EL (cell line): ENCODE results near the gene KRT80.

Experiments
- DNase-seq: peaks from one replicate; pipeline ENCODE4 v3.0.0-alpha.2; 2016

Gene KRT80

DNA sequence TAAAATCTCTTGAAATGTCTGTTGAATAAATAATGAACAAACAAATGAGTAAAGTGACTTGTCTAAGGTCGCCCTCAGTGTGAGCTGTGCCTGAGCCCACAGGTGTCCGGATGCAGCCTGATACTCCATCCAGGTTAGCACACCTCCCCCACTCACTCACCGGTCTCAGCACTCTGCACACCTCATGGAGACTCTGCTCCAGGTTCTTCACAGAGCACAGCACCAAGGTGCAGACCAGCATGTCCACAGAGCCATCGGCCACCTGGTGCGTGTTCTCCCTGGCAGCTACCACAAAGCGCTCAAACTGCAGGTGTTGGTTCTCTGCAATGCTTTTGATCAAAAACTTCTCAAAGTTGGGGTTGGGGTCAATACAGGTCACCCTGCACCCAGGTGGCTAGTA, 37.1 kb upstream of the KRT80 start:
- DNase-seq, result no peak

DNA sequence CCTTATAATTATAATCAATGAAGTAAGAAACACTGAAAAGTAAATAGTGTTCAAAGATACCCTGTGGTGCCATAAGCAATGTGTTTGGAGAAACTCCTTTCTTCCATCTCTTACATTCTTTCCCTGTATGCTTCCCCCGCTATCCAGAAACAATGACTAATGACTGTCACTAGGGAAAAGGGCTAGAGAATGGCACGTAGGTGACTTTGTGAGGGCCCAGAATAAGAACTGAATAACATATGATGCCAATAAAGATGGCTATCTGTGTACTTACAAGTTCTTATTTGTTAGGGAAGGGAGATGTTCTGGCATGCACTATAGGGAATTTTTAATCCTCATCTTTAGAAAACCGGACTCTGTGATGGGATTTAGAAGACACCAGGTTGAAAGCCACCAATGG, 36.6 kb upstream of the KRT80 start:
- DNase-seq, result no peak

DNA sequence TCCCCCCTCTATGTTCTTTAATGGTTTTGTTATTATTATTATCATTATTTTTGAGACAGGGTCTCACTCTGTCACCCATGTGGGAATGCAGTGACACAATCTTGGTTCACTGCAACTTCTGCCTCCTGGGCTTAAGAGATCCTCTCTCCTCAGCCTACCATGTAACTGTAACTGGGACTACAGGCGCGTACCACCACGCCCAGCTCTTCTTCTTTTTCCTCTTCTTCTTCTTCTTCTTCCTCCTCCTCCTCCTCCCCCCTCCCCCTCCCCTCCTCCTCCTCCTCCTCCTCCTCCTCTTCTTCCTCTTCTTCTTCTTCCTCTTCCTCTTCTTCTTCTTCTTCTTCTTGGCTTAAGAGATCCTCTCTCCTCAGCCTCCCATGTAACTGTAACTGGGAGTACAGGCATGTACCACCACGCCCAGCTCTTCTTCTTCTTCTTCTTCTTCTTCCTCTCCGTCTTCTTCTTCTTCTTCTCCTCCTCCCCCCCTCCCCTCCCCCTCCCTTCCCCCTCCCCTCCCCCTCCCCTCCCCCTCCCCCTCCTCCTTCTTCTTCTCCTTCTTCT, 35.9 kb upstream of the KRT80 start:
- DNase-seq, result no peak

DNA sequence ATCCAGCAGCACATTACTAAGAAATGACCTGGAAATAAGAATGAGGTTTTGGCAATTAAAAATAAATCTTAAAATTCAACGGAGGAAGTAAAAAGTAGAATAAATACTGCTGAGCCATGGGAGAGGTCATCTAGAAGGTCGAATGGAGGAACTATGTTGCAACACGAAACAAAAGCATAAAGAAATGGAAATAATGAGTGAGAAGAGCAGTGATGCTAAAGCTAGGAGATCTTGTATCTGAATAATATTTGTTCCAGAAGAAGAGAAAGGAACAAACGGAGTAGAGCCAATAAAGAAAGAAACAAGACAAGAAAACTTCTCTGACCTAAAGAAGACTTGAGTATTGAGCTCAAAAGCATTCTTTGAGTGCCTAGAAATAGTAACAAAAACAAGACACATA, 34.6 kb upstream of the KRT80 start:
- no peak for DNase-seq

DNA sequence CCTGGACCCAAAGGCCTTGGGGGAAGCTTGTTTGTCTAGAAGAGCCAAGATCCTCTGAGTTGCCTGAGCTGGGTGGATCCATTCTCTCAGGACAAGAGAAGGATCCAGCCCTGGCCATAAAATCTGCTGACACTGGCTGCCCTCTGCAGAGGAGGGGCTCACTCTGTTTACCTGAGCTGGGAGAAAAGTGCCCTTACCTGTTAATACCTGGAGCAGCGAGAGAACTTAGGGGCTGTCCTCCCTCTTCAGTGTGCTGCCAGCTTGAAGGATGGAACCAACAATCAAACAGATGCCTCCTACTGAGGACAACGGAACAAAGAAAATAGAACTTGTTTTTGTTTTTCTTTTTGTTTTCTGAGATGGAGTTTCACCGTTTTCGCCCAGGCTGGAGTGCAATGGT, 33.9 kb upstream of the KRT80 start:
- no peak for DNase-seq

DNA sequence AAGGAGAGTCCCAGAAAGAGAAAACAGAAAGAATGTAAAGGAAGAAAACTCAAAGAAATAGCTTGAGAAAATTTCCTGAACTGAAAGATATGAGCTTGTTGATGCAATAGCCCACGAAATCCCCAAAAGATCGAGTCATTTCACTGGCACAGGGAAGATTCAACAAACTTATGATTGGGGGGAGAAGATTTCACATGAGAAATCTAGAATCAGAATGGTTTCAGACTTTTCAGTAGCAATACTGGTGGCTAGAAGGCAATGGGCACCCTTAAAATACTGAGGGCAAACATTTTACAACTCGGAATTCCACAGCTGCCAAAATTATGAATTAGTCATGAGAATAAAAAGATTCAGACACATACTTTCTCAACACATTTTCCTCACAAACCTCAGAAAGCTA, 32.3 kb upstream of the KRT80 start:
- DNase-seq, result peak; percentile 49

DNA sequence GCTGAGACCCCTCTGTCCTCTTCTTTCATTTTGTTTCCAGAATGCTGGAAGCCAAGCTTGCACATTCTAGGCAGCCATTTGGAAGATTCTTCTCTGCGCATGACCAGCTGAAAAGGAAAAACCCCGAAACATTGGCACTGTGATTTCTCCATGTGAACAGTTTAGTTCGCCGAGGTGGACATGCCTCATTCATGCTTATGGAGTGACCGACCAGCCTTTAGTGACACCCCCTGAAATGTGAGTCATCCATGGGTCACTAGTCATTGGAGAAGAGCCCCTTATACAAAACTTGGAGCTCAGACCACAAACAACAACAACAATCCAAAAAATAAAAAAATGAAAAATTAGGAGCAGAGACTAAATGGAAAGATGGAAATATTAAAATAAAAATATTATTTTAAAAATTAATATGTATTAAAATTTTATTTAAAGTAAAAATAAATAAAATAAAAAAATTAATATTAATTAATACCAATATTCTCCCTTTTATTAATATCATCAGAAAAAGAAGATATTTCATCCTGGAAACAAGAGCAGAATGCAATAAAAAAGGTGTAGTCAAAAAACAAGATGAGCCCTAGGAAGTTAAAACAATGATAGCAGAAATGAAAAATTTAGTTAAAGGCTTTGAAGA, 31.7 kb upstream of the KRT80 start:
- peak; percentile 62 for DNase-seq

DNA sequence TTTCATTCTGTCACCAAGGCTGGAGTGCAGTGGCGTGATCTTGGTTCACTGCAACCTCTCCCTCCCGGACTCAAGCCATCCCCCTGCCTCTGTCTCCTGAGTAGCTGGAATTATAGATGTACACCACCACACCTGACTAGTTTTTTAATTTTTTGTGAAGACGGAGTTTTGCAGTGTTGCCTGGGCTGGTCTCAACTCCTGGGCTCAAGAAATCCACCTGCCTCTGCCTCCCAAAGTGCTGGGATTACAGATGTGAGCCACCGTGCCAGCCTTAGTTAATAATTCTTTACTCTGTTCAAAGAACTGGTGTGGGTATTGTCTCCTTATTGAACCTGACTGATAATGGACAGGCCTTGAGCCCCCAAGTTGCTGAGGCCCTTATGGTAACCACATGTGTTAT, 30.9 kb upstream of the KRT80 start:
- DNase-seq, result no peak

DNA sequence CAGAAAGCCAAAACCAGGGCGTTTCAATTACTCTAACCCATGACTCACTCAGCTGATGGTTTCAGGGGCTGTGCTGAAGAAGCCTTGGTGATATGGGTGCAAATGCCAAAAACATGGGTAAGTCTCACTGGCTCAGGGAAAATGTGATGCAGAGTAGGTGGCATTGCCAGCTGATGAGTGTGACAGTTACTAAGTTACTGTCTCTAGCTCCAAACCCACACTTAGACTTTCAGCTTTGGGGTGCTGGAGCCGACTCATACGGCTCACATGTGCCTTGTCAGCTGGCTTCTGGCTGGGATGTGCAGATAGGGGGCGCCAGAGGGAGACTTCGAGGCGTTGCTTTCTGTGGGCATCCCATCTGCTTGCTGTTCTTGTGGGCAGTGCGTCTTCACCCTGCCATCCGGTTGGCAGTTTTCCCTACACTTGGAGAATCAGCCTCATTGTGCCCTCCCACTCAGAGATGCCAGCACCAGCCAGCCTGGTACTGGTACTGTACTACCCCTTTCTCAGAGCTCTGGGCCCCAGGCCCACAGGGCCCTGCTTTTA, 30.2 kb upstream of the KRT80 start:
- peak; percentile 62 for DNase-seq

DNA sequence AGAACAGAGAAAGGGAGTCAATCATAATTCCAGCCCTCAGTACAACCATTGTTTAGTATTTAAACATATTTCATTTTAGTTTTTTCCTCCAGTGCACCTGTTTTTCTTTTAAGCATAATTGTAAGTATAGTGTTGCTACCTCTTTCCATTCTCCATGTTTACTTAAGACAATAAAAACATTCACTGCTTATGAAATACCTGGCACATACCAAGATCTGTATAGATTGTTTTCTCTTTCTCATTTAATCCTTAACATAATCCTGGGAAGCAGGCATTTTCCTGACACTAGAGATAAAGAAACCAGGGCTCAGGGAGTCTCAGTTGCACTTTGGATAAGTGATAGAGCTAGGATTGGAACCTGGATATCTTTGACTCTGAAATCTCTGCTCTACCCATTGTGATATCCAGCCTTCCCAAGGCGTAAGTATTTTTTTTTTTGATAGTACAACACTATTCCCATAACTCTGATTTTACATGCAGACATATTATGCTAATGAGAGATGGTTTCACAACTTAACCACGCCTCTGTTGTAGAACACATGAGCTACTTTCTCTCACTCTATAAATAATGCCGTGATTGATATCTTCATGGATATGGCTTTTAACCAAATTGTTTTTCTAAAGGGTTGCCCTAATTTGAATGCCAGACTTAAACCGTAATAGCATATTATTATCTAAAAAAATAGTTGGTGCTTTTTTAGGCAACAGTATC, 29.4 kb upstream of the KRT80 start:
- no peak for DNase-seq

DNA sequence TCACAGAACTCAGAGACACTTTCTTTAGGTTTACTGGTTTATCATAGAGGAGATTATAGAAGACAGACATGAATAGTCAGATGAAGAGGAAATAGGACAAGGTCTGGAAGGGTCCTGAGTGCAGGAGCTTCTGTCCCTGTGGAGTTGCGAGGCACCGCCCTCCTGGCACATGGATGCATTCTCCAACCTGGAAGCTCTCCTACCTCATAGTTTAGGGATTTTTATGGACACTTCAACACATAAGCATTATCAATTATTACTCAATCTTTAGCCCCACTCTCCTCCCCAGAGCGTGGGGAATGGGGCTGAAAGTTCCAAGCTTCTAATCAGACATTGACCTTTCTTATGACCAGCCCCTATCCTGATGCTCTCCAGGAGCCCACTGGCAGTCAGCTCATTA, 28.7 kb upstream of the KRT80 start:
- no peak for DNase-seq

DNA sequence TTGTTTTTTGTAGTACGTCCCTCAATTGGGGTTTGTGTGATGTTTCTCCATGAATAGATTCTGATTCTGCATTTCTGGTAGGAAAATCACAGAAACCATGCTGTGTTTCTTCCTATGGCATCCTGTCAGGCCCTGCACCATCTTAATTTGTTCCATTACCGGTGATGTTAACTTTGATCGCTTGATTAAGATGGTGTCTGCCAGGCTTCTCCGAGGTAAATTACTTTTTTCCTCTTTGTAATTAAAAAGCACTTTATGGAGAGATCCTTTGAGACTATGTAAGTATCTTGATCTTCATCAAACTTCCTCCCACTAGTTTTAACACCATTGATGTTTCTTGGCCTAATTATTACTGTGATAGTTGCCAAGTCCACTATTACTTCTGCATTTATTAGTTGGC, 26.2 kb upstream of the KRT80 start:
- no peak for DNase-seq

DNA sequence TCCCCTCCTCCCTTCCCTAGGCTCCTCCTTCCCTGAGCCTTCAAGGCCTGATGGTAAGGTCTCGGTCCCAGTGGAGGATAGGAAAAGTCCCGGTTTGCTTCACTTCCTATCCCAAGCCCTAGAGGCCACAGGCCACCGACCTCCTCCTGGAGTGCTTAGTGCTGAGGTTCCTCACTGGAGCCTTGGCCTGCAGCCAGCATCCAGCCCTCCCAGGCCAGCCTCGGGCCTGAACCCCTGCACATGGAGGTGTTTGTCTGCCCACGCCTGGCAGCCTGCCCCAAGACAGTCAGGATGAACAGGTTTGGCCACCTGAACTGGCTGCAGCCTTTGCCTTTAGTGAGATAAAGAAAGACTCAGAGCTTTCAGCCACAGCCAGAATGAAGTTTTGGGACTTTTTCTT, 25.4 kb upstream of the KRT80 start:
- DNase-seq, result no peak

DNA sequence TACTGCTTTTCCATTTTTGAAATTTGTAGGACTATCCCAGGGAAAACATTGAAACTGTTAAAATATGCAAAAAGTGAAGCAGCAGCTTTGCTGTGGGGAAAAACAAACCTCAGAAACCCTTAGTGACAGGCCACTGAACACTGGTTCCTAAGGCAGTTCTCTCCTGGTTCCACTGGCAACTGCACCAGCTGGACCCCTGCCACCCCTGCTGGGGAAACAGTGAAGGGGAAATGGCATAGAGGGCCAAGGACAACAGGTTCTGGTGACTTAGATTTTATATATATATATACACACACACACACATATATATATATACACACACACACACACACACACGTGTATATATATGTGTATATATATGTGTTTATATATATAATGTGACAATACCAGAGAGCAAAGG, 25.0 kb upstream of the KRT80 start:
- no peak for DNase-seq

DNA sequence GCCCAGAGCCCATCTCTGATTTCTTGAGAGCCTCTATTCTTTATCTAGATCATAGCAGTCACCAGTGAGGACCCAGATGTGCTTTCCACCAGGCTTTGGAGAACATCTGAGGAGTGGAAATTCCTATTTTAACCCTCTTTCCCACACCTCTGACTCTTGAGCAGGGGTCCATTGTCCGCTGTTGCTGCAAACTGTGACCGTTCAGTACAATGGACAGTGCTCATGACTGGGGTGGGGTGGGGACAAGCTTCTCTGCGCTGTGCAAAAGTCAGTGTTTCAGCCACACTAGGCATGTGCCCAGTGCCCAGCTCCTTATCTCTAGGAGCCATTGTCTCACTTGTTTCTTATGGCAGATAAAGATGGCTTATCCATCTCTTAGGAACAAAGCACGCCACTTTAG, 24.3 kb upstream of the KRT80 start:
- DNase-seq, result no peak

DNA sequence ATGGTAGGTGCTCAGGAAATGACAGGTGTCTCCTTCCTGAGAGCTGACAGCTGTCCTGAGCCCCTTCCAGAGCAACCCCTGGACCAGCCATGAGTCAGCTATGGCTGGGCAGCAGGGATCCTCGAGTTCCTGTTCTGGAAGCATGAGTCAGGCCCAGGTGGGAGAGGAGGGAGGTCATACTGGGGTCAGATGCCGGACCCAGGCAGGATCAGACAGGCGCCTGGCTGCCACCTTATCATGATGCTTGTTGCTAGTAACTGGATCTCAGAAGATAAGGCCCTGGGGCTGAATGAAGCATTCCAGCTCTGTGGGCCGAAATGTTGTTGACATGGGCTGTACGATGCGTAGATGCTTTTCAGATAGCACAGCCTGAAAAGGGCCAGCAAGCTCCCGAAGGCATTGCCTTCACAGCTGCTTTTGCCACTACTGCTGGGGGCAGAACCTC, 23.8 kb upstream of the KRT80 start:
- DNase-seq, result peak; percentile 64

DNA sequence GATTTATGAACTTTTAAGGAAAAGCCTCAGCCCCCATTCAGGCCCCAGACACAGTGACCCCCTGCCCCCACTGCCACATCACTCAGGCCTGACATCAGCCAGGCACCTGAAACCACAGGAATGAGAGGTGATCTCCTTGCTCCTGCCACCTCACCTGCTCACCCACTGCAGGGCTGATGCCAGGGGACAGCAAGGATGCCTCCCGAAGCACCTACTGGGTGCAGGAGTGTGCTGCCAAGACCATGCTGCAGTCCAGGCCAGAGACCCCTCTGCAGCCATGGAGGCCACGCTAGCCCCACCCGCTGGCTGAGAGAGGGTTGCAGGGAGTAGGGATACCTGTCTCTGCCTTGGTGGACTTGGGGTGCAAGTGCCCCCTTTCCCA, 22.6 kb upstream of the KRT80 start:
- no peak for DNase-seq

DNA sequence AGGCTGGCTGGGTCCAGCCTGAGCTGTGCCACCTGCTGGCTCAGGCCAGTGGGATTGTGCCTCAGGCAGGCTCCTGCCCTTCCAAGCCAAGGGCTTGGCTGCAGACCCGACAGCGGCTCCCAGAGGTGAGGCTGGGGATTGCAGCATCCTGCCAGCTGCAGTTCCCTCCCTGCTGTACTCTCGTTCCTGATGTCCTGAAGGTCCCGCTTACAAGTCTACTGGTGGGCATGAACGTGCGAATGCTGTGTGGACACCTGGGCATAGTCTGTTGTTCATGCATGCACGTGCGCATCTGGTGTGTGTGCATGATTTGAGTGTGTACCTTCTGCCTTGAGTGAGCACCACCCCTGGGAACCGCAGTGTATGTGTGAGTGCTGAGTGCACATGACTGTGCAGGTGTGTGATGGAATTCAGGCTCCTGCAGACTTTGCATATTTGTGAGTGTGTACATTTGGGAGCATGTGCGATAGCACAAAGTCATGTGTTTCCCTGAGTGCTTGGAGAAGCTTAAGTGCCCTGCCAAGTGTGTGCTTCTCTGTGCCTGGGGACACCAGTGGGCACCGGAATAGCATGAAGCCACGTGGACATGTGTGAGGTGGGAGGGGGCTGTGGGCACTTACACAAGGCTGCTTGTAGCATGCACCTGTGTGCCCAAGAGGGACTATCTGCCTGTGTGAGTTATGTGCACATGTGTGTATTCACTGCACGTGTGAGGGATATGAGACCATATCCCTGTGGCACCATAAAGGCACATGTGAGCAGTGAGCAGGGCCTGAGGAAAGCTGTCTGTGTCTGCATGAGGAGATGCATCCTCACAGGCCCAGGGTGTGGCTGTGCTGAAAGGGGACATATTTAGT, 22.0 kb upstream of the KRT80 start:
- DNase-seq, result peak; percentile 80

DNA sequence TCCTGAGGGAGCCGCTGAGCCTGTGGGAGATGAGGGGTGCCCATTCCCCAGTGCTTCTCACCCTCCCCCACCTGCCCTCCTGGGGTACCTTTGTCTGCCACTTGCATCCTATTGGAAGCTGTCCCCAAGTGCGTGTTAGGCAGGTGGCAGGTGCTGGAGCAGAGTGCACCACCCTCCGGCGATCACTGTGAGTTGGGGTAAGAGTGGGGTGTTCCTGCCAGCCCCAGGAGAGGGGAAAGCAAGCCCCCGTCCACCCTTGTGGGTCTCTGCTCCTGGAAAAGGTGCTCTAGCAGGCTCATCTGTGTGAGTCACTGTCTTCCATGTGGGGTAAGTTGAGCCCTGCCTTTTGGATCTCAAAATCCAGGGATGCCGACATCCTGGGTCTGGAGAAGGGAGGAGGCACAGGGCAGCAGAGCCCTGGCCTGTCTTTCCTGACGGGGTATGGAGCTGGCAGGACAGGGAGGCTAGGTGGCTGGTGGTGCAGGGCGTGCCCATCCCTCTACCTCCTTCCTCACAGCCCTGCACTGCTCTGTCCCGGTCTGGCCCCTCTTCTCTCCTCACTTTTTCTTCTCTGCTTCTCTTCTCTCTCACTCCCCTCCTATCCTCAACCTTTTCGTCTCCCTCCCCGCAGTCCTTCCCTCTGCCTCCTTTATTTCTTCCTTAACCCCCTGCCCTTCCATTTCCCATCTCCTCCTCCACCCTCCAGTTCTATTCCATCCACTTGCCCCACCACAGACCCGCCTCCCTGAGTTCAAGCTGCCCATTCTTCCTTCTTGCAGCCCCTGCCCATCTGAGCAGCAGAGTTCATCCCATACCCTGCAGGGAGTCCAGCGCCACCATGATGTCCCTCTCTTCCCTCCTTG, 21.1 kb upstream of the KRT80 start:
- DNase-seq, result no peak

DNA sequence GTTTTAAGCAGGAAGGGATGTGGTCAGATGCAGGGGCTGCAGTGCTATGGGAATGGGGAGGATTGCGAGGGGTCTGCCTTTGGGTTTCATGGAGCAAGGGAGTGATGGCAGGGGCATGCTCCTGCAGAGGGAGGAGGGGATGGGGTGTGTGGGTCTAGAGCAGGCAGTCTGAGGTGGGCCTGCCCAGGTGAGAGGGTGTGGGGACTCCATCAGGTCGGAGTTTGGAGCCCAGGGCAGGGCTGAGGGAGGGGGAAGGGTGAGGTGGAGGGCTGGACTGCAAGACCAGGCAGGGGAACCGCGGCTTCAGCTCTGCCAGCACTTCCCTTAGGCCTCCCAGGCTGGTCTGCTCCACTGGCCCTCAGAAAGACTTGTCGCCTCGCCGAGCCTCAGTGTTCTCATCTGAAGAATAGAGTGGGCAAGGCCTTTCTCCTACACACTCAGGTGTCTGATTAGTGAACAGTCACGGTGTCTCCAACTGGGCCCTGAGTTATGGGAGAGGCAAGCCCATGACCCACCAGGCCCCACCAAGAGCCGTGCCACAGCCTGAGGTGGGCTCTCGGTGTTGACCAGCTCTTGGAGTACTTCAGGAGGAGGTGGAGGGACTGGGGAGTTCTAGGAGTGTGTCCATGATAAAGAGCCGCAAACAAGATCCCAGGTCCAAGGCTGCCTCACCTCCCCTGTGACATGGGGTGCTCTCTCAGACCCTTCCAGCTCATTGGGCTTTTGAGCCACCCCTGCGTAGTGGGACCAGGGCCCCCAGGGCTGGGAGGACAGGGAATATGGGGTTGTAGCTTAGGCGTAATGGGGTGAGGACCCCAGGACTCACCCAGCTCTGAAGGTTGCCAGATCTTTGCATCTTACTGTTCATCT, 20.1 kb upstream of the KRT80 start:
- no peak for DNase-seq

DNA sequence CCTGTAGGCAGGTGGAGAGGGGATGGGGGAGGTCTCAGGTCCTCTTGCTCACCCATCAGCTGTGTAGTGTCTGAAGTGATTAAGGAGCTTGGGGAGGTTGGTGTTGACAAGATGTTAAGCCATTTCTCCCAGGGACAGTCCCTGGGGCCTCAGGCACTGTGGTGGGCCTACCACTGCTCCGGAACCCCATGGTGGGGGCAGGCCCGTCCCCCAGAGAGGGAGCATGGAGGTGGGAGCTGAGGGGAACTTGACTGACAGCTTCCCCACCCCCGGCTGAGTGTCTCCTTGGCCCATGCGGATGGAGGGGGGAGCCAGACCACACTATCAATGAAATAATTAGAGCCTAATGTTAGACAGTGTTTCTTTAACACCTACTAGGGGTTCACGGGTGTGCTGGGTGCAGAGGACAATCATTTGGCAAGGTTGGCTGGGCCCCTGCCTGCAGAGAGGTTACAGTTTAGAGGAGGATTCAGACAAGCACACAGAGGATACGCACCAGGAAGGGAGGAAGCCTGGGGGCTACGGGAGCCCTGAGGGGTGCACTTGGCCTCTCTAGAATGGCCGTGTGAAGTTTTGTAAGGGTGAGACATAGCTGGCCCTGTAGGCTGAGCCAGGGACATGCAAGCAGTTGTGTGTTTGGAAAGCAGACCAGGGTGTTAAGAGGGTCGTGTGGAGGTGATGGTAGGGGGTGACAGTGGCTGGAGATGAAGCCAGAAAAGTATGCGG, 19.3 kb upstream of the KRT80 start:
- DNase-seq, result no peak
